GM23248 (cell line): ENCODE measurements around the gene ZNF555. TPM values are rescaled to one million over a fixed set of nuclear protein-coding genes. Genes with fewer than 3 reads are reported as not detected.

ENCODE experiments used
- DNase-seq: peaks from one replicate; pipeline ENCODE4 v3.0.0-alpha.2; 2015
- H2AFZ ChIP-seq: fragments of 200-600 bp; sonication (generic); 2 replicates; pipeline ENCODE4 v1.6.1; 2016; ENCODE audit warnings: antibody characterized with exemption
- H3F3A ChIP-seq: fragments of 200-600 bp; sonication (generic); 2 replicates; pipeline ENCODE4 v1.6.1; 2016; ENCODE audit warnings: mild to moderate bottlenecking, antibody characterized with exemption, mixed run types; ENCODE audit not compliant: insufficient read depth
- H3K27ac ChIP-seq: fragments of 200-600 bp; sonication (generic); 2 replicates; pipeline ENCODE4 v1.5.1; 2016; ENCODE audit warnings: mild to moderate bottlenecking
- H3K27me3 ChIP-seq: fragments of 200-600 bp; sonication (generic); replicated peaks from 2 replicates; pipeline ENCODE4 v1.6.1; 2016; ENCODE audit warnings: mild to moderate bottlenecking; ENCODE audit not compliant: insufficient read depth
- H3K36me3 ChIP-seq: fragments of 200-600 bp; sonication (generic); 2 replicates; pipeline ENCODE4 v1.6.1; 2016; ENCODE audit warnings: low read depth, mild to moderate bottlenecking
- H3K4me1 ChIP-seq: fragments of 200-600 bp; sonication (generic); 2 replicates; pipeline ENCODE4 v1.6.1; 2016; ENCODE audit warnings: mild to moderate bottlenecking; ENCODE audit not compliant: insufficient read depth
- H3K4me2 ChIP-seq: fragments of 200-600 bp; sonication (generic); one replicate; pipeline ENCODE4 v1.6.1; 2016; ENCODE audit warnings: mild to moderate bottlenecking; ENCODE audit not compliant: unreplicated experiment
- H3K4me3 ChIP-seq: fragments of 200-600 bp; sonication (generic); 2 replicates; pipeline ENCODE4 v1.5.1; 2016; ENCODE audit warnings: mild to moderate bottlenecking
- H3K79me2 ChIP-seq: fragments of 200-600 bp; sonication (generic); 2 replicates; pipeline ENCODE4 v1.6.1; 2016; ENCODE audit warnings: mild to moderate bottlenecking; ENCODE audit not compliant: insufficient read depth
- H3K9ac ChIP-seq: fragments of 200-600 bp; sonication (generic); 2 replicates; pipeline ENCODE4 v1.6.1; 2016; ENCODE audit warnings: mild to moderate bottlenecking
- H3K9me2 ChIP-seq: fragments of 200-600 bp; sonication (generic); 2 replicates; pipeline ENCODE4 v1.6.1; 2016; ENCODE audit warnings: mixed run types, mild to moderate bottlenecking, moderate library complexity; ENCODE audit not compliant: insufficient read depth
- H3K9me3 ChIP-seq: fragments of 200-600 bp; sonication (generic); one replicate; pipeline ENCODE4 v1.6.1; 2017; ENCODE audit warnings: low read depth
- H4K20me1 ChIP-seq: fragments of 200-600 bp; sonication (generic); 2 replicates; pipeline ENCODE4 v1.6.0; 2016; ENCODE audit not compliant: insufficient read depth
- EZH2 ChIP-seq: fragments of 200-600 bp; sonication (generic); IDR thresholded peaks from 2 replicates; pipeline ENCODE4 v1.6.1; 2018; ENCODE audit warnings: antibody characterized with exemption, mild to moderate bottlenecking; ENCODE audit not compliant: insufficient read depth, poor library complexity, severe bottlenecking
- EZH2phosphoT487 ChIP-seq: fragments of 200-600 bp; sonication (generic); IDR thresholded peaks from 2 replicates; pipeline ENCODE4 v1.6.1; 2018; ENCODE audit warnings: antibody characterized with exemption, moderate library complexity, mild to moderate bottlenecking, low read depth; ENCODE audit not compliant: insufficient read depth
- WGBS, 2 experiments: methylation state at CpG; one replicate each; pipeline ENCODE4 v1.1.6; 2015 to 2017; ENCODE audit warnings: low lambda C conversion rate in 2 of 2, low coverage in 1 of 2; ENCODE audit errors: missing lambda C conversion rate in 2 of 2; 5-methylcytosine and 5-hydroxymethylcytosine counted together
- in situ Hi-C: fragments of 300-500 bp; cut with MboI; formaldehyde crosslinking; loops from 2 replicates; pipeline ENCODE4 v1.15.0; 2020
- polyA plus RNA-seq: library from polyadenylated mRNA; unstranded; fragments of >200 nt; fragmentation: Nextera tagmentation; extraction: Ambion mirVana; gene quantifications from 2 replicates; pipeline ENCODE4 v1.2.1, GENCODE V29; 2016
- total RNA-seq: library from RNA; depleted of rRNA; stranded (reverse); fragments of >200 nt; shearing (Covaris generic); gene quantifications from 2 replicates; pipeline ENCODE4 v1.2.3, GENCODE V29; 2014

The ZNF555 gene
- total and polyA plus RNA-seq, 2 experiments from 2014 or later: 4.3 to 6.2 TPM

DNA sequence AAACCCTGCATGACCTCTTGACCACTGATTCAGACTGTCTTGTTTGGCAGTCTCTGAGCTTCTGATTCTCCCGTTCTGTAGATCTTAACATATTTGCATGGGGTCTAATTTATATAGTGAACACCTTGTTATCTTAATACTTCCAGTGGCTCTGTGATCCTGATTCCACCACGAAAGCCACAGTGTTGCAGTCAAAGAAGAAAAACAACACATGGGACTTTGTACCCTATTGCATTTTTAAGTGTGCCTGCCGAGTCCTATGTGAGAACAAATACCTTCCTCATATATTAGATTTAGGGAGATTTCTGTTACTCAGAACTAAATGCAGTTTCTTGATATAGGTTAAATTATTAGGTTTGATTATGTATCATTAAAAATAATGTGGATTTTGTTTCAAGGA lies 13.6 kb downstream of the ZNF555 start:
- in situ Hi-C loops: loop anchor here (25.0 kb wide), 1 partner anchor 193 kb away; no protein-coding TSS in a partner anchor
- Histone ChIP-seq H3K9me2 (no peaks in the 10 kb centered on the region), H3F3A (peaks cover 7% of the 10 kb centered on the region; the same call in 1 of the 2 replicates), H3K4me2 (no peak overlapping the region), H3K79me2 (peaks cover 11% of the 10 kb centered on the region; the same call in 1 of the 2 replicates), H2AFZ (no peak overlapping the region), H3K9me3 (peaks cover 8% of the 10 kb centered on the region), H3K36me3 (peaks cover 67% of the 10 kb centered on the region), H3K4me1 (no peaks in the 10 kb centered on the region), H3K4me3 (no peak overlapping the region), H3K27ac (no peak overlapping the region), H3K9ac (no peak overlapping the region), H3K27me3 (no peaks in the 10 kb centered on the region), H4K20me1 (no peaks in the 10 kb centered on the region)
- TF ChIP-seq EZH2 (no peak), EZH2phosphoT487 (no peak)
- WGBS, 2 experiments: 97 to 98% methylated on average over 3 of the region's 3 CpGs
- DNase-seq: no peak

- TF ChIP-seq EZH2 (no peak), EZH2phosphoT487 (no peak)
- no peaks in the 10 kb centered on the region for H3K4me1 ChIP-seq
- H3K36me3 ChIP-seq: peaks cover 54% of the 10 kb centered on the region
- H3K27ac ChIP-seq: no peak overlapping the region
- no peak overlapping the region for H3K4me3 ChIP-seq
- H3K79me2 ChIP-seq: no peaks in the 10 kb centered on the region
- no peak overlapping the region for H3K9ac ChIP-seq
- no peaks in the 10 kb centered on the region for H3K9me2 ChIP-seq
- no peak for DNase-seq
- H3K4me2 ChIP-seq: no peak overlapping the region
- whole genome bisulfite sequencing, 2 experiments: 98% methylated on average over 5 of the region's 5 CpGs
- H2AFZ ChIP-seq: no peak overlapping the region
- in situ Hi-C loops: loop anchor here (25.0 kb wide), 1 partner anchor 194 kb away; no protein-coding TSS in a partner anchor
- H3F3A ChIP-seq: peaks cover 7% of the 10 kb centered on the region; the same call in 1 of the 2 replicates
- H3K9me3 ChIP-seq: peaks cover 8% of the 10 kb centered on the region
- no peaks in the 10 kb centered on the region for H4K20me1 ChIP-seq
- no peaks in the 10 kb centered on the region for H3K27me3 ChIP-seq
Observed at GRCh38 chr19:2856457-2857050, 15.3 kb downstream of the ZNF555 start.

DNA sequence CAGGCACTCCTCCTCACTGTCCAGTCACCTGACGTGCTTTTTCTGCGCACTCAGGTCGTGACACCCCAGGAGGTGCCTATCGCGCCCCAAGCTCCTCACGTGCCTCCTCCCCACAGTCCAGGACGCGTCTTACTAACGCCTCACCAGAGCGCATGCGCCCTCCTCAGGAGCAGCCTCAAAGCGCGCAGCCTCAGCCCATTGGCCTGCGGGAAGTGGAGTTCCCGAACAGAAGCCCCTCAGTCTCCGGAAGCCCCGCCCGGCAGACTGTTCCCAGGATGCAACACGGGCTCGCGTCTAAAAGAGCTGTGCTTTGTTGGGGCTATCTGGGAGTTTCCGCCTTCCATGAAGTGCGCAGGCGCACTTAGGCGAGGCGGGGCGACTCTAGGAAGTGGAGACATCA lies 17.6 kb downstream of the ZNF555 start:
- Histone ChIP-seq H3K36me3 (peaks cover 30% of the 10 kb centered on the region), H3F3A (no peaks in the 10 kb centered on the region), H4K20me1 (no peaks in the 10 kb centered on the region), H3K4me1 (no peaks in the 10 kb centered on the region), H3K9me3 (no peaks in the 10 kb centered on the region), H3K27ac (no peak overlapping the region), H3K9me2 (no peaks in the 10 kb centered on the region), H3K79me2 (no peaks in the 10 kb centered on the region), H3K9ac (no peak overlapping the region), H3K4me3 (no peak overlapping the region), H3K4me2 (no peak overlapping the region), H3K27me3 (no peaks in the 10 kb centered on the region), H2AFZ (no peak overlapping the region)
- in situ Hi-C loops: loop anchor here (25.0 kb wide), 1 partner anchor 197 kb away; no protein-coding TSS in a partner anchor
- TF ChIP-seq EZH2phosphoT487 (no peak), EZH2 (no peak)
- DNase-seq: no peak
- 83 to 87% methylated on average over 27 of the region's 27 CpGs for WGBS, 2 experiments

DNA sequence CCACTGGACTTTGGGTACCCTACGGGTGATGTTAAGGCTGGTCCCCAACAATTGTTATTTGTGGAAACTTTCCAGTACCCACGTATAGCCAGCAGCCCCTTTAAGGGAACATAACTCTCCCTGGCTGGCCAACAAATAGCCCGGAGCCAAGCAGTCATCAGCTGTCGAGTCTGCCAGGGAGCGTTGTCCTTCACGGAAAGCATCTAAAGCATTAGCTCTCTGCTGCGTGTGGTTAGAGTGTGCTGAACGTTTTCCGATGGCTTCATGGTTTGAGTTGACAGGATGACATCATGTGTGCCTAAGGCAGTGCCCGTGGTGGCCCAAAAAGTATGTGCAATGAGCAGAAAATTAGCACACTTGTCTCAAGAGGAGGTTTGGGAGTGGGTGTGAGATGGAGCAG lies 22.5 kb downstream of the ZNF555 start:
- Histone ChIP-seq H3K9me3 (no peaks in the 10 kb centered on the region), H3K9me2 (no peaks in the 10 kb centered on the region), H3K4me1 (no peaks in the 10 kb centered on the region), H3K9ac (no peak overlapping the region), H3K27me3 (no peaks in the 10 kb centered on the region), H3K4me2 (no peak overlapping the region), H2AFZ (no peak overlapping the region), H4K20me1 (no peaks in the 10 kb centered on the region), H3F3A (no peaks in the 10 kb centered on the region), H3K36me3 (no peaks in the 10 kb centered on the region), H3K27ac (no peak overlapping the region), H3K4me3 (no peak overlapping the region), H3K79me2 (no peaks in the 10 kb centered on the region)
- DNase-seq: no peak
- 38 to 40% methylated on average over 10 of the region's 10 CpGs for WGBS, 2 experiments
- in situ Hi-C loops: loop anchor here (25.0 kb wide), 1 partner anchor 202 kb away; no protein-coding TSS in a partner anchor
- no peak for TF ChIP-seq EZH2
- no peak for TF ChIP-seq EZH2phosphoT487
